Naive B cell (primary cell): ENCODE results near the gene BST1. TPM values are rescaled to one million over a fixed set of nuclear protein-coding genes. Genes with fewer than 3 reads are reported as not detected.

Experiments
- ATAC-seq, 2 donors: fragments of 150-1000 bp; cut with Tn5 transposase; 2 replicates each; pipeline ENCODE4 v1.10.0; 2021; ENCODE audit warnings: low read depth in 2 of 2, mild to moderate bottlenecking in 2 of 2, moderate library complexity in 2 of 2
- DNase-seq: peaks from one replicate; pipeline ENCODE4 v3.0.0; 2022
- H3K27ac Mint-ChIP-seq, 6 donors: one replicate each; pipeline ENCODE4 v1.8.0; 2020 to 2022; ENCODE audit warnings: mild to moderate bottlenecking in 6 of 6, mixed read lengths in 6 of 6, moderate library complexity in 5 of 6, inconsistent platforms in 2 of 6
- H3K27me3 Mint-ChIP-seq, 3 donors: one replicate each; pipeline ENCODE4 v1.8.0; 2021 to 2022; ENCODE audit warnings: mixed read lengths in 3 of 3, mild to moderate bottlenecking in 1 of 3
- H3K36me3 Mint-ChIP-seq, 2 donors: one replicate each; pipeline ENCODE4 v1.8.0; 2020 to 2022; ENCODE audit warnings: mixed read lengths in 2 of 2, inconsistent platforms in 1 of 2, mild to moderate bottlenecking in 1 of 2
- H3K4me1 Mint-ChIP-seq, 3 donors: one replicate each; pipeline ENCODE4 v1.8.0; 2020 to 2022; ENCODE audit warnings: mixed read lengths in 3 of 3, inconsistent platforms in 1 of 3, mild to moderate bottlenecking in 1 of 3, moderate library complexity in 1 of 3
- H3K4me3 Mint-ChIP-seq, 8 donors: one replicate each; pipeline ENCODE4 v1.8.0; 2020 to 2022; ENCODE audit warnings: mild to moderate bottlenecking in 8 of 8, mixed read lengths in 8 of 8, moderate library complexity in 8 of 8, inconsistent platforms in 2 of 8
- H3K9me3 Mint-ChIP-seq, 7 donors: one replicate each; pipeline ENCODE4 v1.8.0; 2020 to 2022; ENCODE audit warnings: mixed read lengths in 7 of 7, mild to moderate bottlenecking in 5 of 7, inconsistent platforms in 2 of 7, moderate library complexity in 1 of 7
- polyA plus RNA-seq, 6 donors: library from polyadenylated mRNA; unstranded; fragments of 300-500 nt; fragmentation: Illumina TruSeq; gene quantifications; one replicate each; pipeline ENCODE4 v1.2.3, GENCODE V29; 2021; ENCODE audit warnings: low read depth in 6 of 6

BST1 gene
- polyA plus RNA-seq, 6 donors from 2014 or later: 0.29 to 2.4 (median 0.46) TPM

GRCh38 chr4:15682242-15683142 lies 20.4 kb upstream of the BST1 start:
- DNase-seq: no peak
- H3K36me3 Mint-ChIP-seq: peaks cover 0 to 9% of the 10 kb centered on the region in 2 donors
- peak overlapping the region; percentile 88 to 99 (median 94) for H3K27ac Mint-ChIP-seq
- H3K9me3 Mint-ChIP-seq: no peaks in the 10 kb centered on the region
- peaks cover 21 to 47% (median 28%) of the 10 kb centered on the region in 3 donors for H3K4me1 Mint-ChIP-seq
- no peak for ATAC-seq
- H3K27me3 Mint-ChIP-seq: no peaks in the 10 kb centered on the region
- peak overlapping the region; percentile 96 to 100 (median 98) for H3K4me3 Mint-ChIP-seq

GRCh38 chr4:15683143-15683495 lies 19.7 kb upstream of the BST1 start:
- no peak for DNase-seq
- Mint-ChIP-seq H3K27me3 (no peaks in the 10 kb centered on the region), H3K27ac (peak overlapping the region in 1 of 6 donors; percentile 77), H3K9me3 (no peaks in the 10 kb centered on the region), H3K36me3 (peaks cover 0 to 9% of the 10 kb centered on the region in 2 donors), H3K4me3 (peak overlapping the region in 3 of 8 donors; percentile 6 to 100 (median 81)), H3K4me1 (peaks cover 21 to 47% (median 28%) of the 10 kb centered on the region in 3 donors)
- ATAC-seq: no peak

DNA sequence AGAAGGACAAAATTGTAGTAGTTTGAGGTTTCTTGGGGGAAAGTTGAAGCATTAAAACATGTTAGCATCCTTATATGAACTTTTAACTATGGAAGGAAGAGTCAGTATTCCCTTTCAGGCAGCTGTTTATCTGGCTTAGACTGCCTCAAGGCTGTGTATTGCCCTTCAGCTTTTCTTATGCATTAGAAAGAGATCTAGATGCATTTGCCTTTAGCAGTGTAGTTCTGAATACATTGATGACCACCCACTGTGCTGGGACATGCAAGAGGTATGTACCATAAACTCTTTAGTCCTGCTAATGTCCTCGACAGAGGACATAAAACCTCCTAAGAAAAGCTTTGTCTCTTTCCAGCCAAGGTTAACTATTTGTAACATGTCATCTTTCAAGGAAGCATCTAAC lies 18.4 kb upstream of the BST1 start:
- H3K27ac Mint-ChIP-seq: no peak overlapping the region
- H3K9me3 Mint-ChIP-seq: no peaks in the 10 kb centered on the region
- H3K36me3 Mint-ChIP-seq: peaks cover 0 to 9% of the 10 kb centered on the region in 2 donors
- ATAC-seq (no peak), DNase-seq (no peak)
- no peaks in the 10 kb centered on the region for H3K27me3 Mint-ChIP-seq
- H3K4me1 Mint-ChIP-seq: peaks cover 21 to 47% (median 28%) of the 10 kb centered on the region in 3 donors
- H3K4me3 Mint-ChIP-seq: no peak overlapping the region

DNA sequence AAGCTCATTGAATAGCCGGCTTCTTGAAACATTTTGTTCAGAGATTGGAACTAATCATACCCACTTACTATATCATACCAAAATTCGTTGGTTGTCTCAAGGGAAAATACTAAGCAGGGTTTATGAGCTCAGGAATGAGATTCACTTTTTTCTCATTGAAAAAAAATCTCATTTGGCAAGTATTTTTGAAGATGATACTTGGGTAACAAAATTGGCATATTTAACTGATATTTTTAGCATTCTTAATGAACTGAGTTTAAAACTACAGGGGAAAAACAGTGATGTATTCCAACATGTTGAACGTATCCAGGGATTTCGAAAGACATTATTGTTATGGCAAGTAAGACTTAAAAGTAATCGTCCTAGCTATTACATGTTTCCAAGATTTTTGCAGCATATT lies 14.8 kb upstream of the BST1 start:
- no peak overlapping the region for H3K4me3 Mint-ChIP-seq
- ATAC-seq (no peak), DNase-seq (no peak)
- no peak overlapping the region for H3K27ac Mint-ChIP-seq
- H3K36me3 Mint-ChIP-seq: peaks cover 0 to 9% of the 10 kb centered on the region in 2 donors
- H3K27me3 Mint-ChIP-seq: no peaks in the 10 kb centered on the region
- no peaks in the 10 kb centered on the region for H3K9me3 Mint-ChIP-seq
- peaks cover 11 to 26% (median 11%) of the 10 kb centered on the region in 3 donors for H3K4me1 Mint-ChIP-seq

GRCh38 chr4:15689540-15689939 lies 13.3 kb upstream of the BST1 start:
- no peak for ATAC-seq
- H3K27ac Mint-ChIP-seq: no peak overlapping the region

DNA sequence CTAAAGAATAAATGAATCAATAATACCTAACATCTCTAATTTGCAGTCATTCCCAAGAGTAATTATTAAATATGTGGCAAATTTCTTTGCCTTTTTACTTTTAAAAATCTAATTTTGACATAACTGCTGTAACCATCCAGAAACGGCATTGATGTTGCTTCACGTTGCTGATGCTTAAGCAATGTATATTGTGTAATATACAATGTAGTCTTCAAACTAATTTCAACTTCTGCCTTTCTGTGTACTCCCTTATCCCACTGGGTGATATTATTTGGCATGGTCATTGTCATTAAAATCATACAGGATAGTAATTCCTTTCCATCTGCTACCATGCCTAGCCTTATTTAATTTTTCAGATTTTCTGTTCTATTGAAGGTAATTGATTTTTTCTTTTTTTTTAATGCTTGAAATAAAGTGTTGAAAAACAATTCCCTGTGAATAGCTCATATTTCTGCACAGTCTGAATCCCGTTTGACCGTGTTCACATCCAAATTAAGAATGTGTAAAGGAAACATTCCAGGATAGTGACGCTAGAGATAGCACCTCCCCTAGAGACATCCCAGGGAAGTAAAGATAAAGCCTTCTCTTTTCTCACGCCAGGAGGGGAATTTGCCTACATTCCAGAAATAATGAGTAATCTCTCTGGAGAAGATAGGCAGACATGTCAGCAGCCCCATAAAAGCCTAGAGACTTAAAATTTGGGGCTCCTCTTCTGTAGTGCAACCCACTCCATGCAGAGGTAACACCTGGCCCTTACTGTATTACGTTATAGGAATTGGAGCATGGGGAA lies 12.7 kb upstream of the BST1 start:
- no peak overlapping the region for H3K27ac Mint-ChIP-seq
- H3K27me3 Mint-ChIP-seq: no peaks in the 10 kb centered on the region
- ATAC-seq (no peak), DNase-seq (no peak)
- H3K36me3 Mint-ChIP-seq: peaks cover 0 to 9% of the 10 kb centered on the region in 2 donors
- peaks cover 2 to 14% (median 3%) of the 10 kb centered on the region in 3 donors for H3K4me1 Mint-ChIP-seq
- no peaks in the 10 kb centered on the region for H3K9me3 Mint-ChIP-seq
- no peak overlapping the region for H3K4me3 Mint-ChIP-seq

More at GRCh38 chr4:15689540-15689939, 13.3 kb upstream of the BST1 start:
- H3K4me1 Mint-ChIP-seq: peaks cover 5 to 18% (median 6%) of the 10 kb centered on the region in 3 donors
- no peak overlapping the region for H3K4me3 Mint-ChIP-seq
- peaks cover 0 to 9% of the 10 kb centered on the region in 2 donors for H3K36me3 Mint-ChIP-seq
- no peak for DNase-seq
- H3K9me3 Mint-ChIP-seq: no peaks in the 10 kb centered on the region
- no peaks in the 10 kb centered on the region for H3K27me3 Mint-ChIP-seq

GRCh38 chr4:15691346-15692135 lies 11.3 kb upstream of the BST1 start:
- Mint-ChIP-seq H3K4me1 (peaks cover 0 to 6% (median 0%) of the 10 kb centered on the region in 3 donors), H3K4me3 (no peak overlapping the region), H3K27me3 (no peaks in the 10 kb centered on the region), H3K27ac (no peak overlapping the region), H3K9me3 (no peaks in the 10 kb centered on the region), H3K36me3 (peaks cover 0 to 6% of the 10 kb centered on the region in 2 donors)
- DNase-seq (no peak), ATAC-seq (no peak)

DNA sequence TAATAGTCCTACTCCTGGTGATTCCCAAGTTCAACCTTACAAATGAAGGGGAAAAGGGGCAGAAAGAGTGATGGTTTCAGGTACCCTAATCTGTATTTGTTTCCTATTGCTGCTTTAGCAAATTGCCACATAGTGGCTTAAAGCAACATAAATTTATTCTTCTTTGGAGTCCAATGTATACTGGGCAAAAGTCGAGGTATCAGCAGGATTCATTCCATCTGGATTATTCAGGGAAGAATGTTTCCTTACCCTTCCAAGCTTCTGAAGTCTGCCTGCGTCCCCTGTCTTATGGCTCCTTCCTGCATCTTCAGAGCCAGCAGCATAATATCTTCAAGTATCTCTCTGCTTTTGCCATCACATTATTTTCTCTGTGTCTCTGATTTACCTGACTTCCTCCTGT lies 10.3 kb upstream of the BST1 start:
- Mint-ChIP-seq H3K27ac (no peak overlapping the region), H3K9me3 (no peaks in the 10 kb centered on the region), H3K27me3 (peaks cover 0 to 9% (median 6%) of the 10 kb centered on the region in 3 donors), H3K36me3 (peaks cover 0 to 8% of the 10 kb centered on the region in 2 donors), H3K4me1 (peaks cover 0 to 5% (median 0%) of the 10 kb centered on the region in 3 donors), H3K4me3 (no peak overlapping the region)
- no peak for ATAC-seq
- DNase-seq: no peak

DNA sequence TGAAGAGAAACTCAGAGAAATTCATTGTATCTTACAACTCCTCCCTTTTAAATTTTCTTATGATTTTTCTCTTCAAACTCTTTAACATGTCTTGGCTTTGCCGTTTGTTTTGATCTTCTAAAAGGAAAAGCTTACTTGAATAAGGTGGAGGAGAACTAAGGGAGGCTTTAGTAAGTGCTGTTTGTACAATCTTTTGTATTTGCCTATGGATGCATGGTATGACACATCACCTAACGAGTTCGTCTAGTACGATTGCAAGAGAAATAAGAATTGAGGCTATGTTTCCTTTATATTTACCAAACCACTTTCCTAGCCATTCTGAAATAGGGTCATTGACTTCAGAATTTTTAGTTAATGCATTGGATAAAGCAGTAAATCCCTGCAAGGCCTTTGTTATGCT lies 8.4 kb upstream of the BST1 start:
- no peak overlapping the region for H3K27ac Mint-ChIP-seq
- no peak overlapping the region for H3K4me3 Mint-ChIP-seq
- peaks cover 0 to 5% (median 0%) of the 10 kb centered on the region in 3 donors for H3K4me1 Mint-ChIP-seq
- peaks cover 0 to 8% (median 3%) of the 10 kb centered on the region in 7 donors for H3K9me3 Mint-ChIP-seq
- DNase-seq: no peak
- ATAC-seq: no peak
- H3K36me3 Mint-ChIP-seq: peaks cover 0 to 8% of the 10 kb centered on the region in 2 donors
- peaks cover 0 to 14% (median 6%) of the 10 kb centered on the region in 3 donors for H3K27me3 Mint-ChIP-seq

DNA sequence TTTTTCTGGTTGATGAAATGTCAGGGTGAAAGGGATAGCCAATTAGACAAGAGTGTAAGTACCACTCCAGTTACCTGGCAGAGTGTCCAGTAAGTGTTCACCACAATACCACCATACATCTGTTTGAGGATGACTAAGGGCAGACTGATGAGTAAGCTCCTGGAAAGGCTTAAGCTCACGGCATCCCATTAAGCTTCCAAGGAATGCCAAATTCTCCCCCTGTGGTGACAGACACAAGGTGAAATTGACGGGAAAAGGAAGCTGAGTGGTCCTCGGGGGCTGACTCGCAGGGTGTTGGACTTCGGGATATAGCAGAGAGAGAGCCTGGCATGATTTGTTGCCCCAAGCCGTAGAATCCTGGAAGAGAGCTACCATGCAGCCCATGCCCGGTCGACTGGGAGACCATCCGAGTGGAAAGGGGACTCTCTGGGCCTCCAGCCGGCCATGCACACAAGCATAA lies 7.6 kb upstream of the BST1 start:
- Mint-ChIP-seq H3K9me3 (peaks cover 0 to 14% (median 8%) of the 10 kb centered on the region in 7 donors), H3K27me3 (peaks cover 4 to 23% (median 11%) of the 10 kb centered on the region in 3 donors), H3K4me1 (peaks cover 0 to 5% (median 0%) of the 10 kb centered on the region in 3 donors), H3K36me3 (peaks cover 0 to 13% of the 10 kb centered on the region in 2 donors), H3K4me3 (no peak overlapping the region), H3K27ac (no peak overlapping the region)
- no peak for DNase-seq
- no peak for ATAC-seq

DNA sequence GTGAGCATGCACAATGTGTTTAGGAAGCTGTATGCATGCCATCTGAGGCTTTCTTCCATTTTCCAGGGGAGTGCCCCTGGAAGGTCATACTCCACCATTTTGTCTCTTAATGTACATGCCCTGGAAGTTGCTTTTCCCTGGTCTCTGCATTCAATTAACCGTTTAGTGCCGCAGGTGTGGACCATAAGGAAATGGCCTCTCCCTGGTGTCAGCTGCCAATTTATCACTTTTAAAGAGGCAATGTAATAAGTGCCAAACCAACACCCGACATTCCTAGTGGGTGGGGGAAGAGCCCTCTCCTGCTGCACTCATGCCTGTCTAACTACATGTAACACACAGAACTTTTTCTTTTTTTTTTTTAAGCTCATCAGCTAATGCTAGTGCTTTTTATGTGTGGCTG lies 7.1 kb upstream of the BST1 start:
- no peak for ATAC-seq
- Mint-ChIP-seq H3K36me3 (peaks cover 0 to 13% of the 10 kb centered on the region in 2 donors), H3K4me3 (no peak overlapping the region), H3K4me1 (peaks cover 0 to 5% (median 0%) of the 10 kb centered on the region in 3 donors), H3K27ac (no peak overlapping the region), H3K27me3 (peaks cover 4 to 27% (median 11%) of the 10 kb centered on the region in 3 donors), H3K9me3 (peaks cover 0 to 14% (median 8%) of the 10 kb centered on the region in 7 donors)
- no peak for DNase-seq

- H3K27ac Mint-ChIP-seq: peak overlapping the region in 1 of 6 donors; percentile 31
- H3K4me3 Mint-ChIP-seq: no peak overlapping the region
- peaks cover 0 to 13% of the 10 kb centered on the region in 2 donors for H3K36me3 Mint-ChIP-seq
- peaks cover 4 to 32% (median 11%) of the 10 kb centered on the region in 3 donors for H3K27me3 Mint-ChIP-seq
- H3K9me3 Mint-ChIP-seq: peaks cover 0 to 14% (median 8%) of the 10 kb centered on the region in 7 donors
- peaks cover 0 to 4% (median 0%) of the 10 kb centered on the region in 3 donors for H3K4me1 Mint-ChIP-seq
- DNase-seq: no peak
- ATAC-seq: no peak
These were observed 6.0 kb upstream of the BST1 start for GRCh38 chr4:15696866-15697265.
